Mesenchymal stem cell (in vitro differentiated cells and primary cell): ENCODE results near the gene ACYP2. TPM values are rescaled to one million over a fixed set of nuclear protein-coding genes. Genes with fewer than 3 reads are reported as not detected.
A peak's percentile ranks its signal among the peaks of the same experiment; 100 is the strongest.
"Not testable (repeated sequence)": the region's sequence is repeated elsewhere in the genome, so short reads cannot be mapped to it uniquely, and the experiment has no call there.

ENCODE experiments used
- DNase-seq: peaks from one replicate; pipeline ENCODE4 v3.0.0-alpha.2; 2013
- H2AFZ ChIP-seq: one replicate; pipeline ENCODE4 v1.6.1; 2013; ENCODE audit warnings: low read depth, mild to moderate bottlenecking, control low read depth, inconsistent platforms, low read length, moderate library complexity
- H2AK5ac ChIP-seq: 2 replicates; pipeline ENCODE4 v1.6.1; 2013; ENCODE audit warnings: low read length, moderate library complexity, mild to moderate bottlenecking, inconsistent platforms; ENCODE audit not compliant: severe bottlenecking
- H2BK120ac ChIP-seq: one replicate; pipeline ENCODE4 v1.6.1; 2013; ENCODE audit warnings: low read depth, mild to moderate bottlenecking, inconsistent platforms, low read length, moderate library complexity
- H2BK12ac ChIP-seq, 2 experiments: one replicate each; pipeline ENCODE4 v1.6.1; 2013; ENCODE audit warnings: inconsistent platforms in 2 of 2, low read length in 2 of 2, mild to moderate bottlenecking in 2 of 2, moderate library complexity in 2 of 2, control low read depth in 1 of 2
- H2BK15ac ChIP-seq: one replicate; pipeline ENCODE4 v1.6.1; 2013; ENCODE audit warnings: mild to moderate bottlenecking, low read depth, inconsistent platforms; ENCODE audit not compliant: poor library complexity, severe bottlenecking
- H2BK5ac ChIP-seq: 2 replicates; pipeline ENCODE4 v1.6.1; 2013; ENCODE audit warnings: low read depth, mild to moderate bottlenecking, low read length, control low read depth, inconsistent platforms; ENCODE audit not compliant: poor library complexity, severe bottlenecking
- H3K14ac ChIP-seq, 2 experiments: one replicate each; pipeline ENCODE4 v1.6.1; 2013; ENCODE audit warnings: inconsistent platforms in 2 of 2, low read length in 2 of 2, control low read depth in 1 of 2, mild to moderate bottlenecking in 1 of 2, moderate library complexity in 1 of 2
- H3K18ac ChIP-seq, 2 experiments: one replicate each; pipeline ENCODE4 v1.6.1; 2013; ENCODE audit warnings: inconsistent platforms in 2 of 2, low read length in 2 of 2, control low read depth in 1 of 2, low read depth in 1 of 2, mild to moderate bottlenecking in 1 of 2
- H3K23ac ChIP-seq, 2 experiments: one replicate each; pipeline ENCODE4 v1.6.1; 2013; ENCODE audit warnings: inconsistent platforms in 2 of 2, low read length in 2 of 2, mild to moderate bottlenecking in 2 of 2, moderate library complexity in 2 of 2, control low read depth in 1 of 2
- H3K27ac ChIP-seq: 2 replicates; pipeline ENCODE4 v1.5.1; 2013; ENCODE audit warnings: mild to moderate bottlenecking, moderate library complexity, low read length, control low read depth, inconsistent platforms; ENCODE audit not compliant: poor library complexity, severe bottlenecking
- H3K27me3 ChIP-seq, 2 experiments: 2 replicates each; pipeline versions ENCODE4 v1.6.1 to v1.7.0; 2013; ENCODE audit warnings: low read length in 2 of 2, mild to moderate bottlenecking in 2 of 2, moderate library complexity in 2 of 2, control low read depth in 1 of 2, inconsistent platforms in 1 of 2; ENCODE audit not compliant: control insufficient read depth in 1 of 2, insufficient read depth in 1 of 2
- H3K36me3 ChIP-seq, 2 experiments: 2 replicates each; pipeline versions ENCODE4 v1.6.1 to v1.7.0; 2013; ENCODE audit warnings: low read length in 2 of 2, control low read depth in 1 of 2, inconsistent platforms in 1 of 2, low read depth in 1 of 2, mild to moderate bottlenecking in 1 of 2; ENCODE audit not compliant: insufficient read depth in 2 of 2, control insufficient read depth in 1 of 2
- H3K4ac ChIP-seq, 2 experiments: one replicate each; pipeline ENCODE4 v1.6.1; 2013; ENCODE audit warnings: inconsistent platforms in 2 of 2, low read length in 2 of 2, mild to moderate bottlenecking in 2 of 2, moderate library complexity in 2 of 2, control low read depth in 1 of 2, low read depth in 1 of 2
- H3K4me1 ChIP-seq: 2 replicates; pipeline ENCODE4 v1.6.1; 2013; ENCODE audit warnings: low read depth, low read length, control low read depth; ENCODE audit not compliant: control insufficient read depth, insufficient read depth
- H3K4me2 ChIP-seq: 2 replicates; pipeline ENCODE4 v1.6.1; 2013; ENCODE audit warnings: low read length, mild to moderate bottlenecking, inconsistent platforms; ENCODE audit not compliant: poor library complexity, severe bottlenecking
- H3K4me3 ChIP-seq, 2 experiments: 2 replicates each; pipeline versions ENCODE4 v1.5.1 to v1.7.0; 2013; ENCODE audit warnings: low read length in 2 of 2, mild to moderate bottlenecking in 2 of 2, control low read depth in 1 of 2, low read depth in 1 of 2; ENCODE audit not compliant: insufficient read depth in 1 of 2
- H3K79me1 ChIP-seq: replicated peaks from 2 replicates; pipeline ENCODE4 v1.6.1; 2013; ENCODE audit warnings: mild to moderate bottlenecking, control low read depth, low read length, inconsistent platforms; ENCODE audit not compliant: poor library complexity, severe bottlenecking
- H3K9ac ChIP-seq: 2 replicates; pipeline ENCODE4 v1.7.0; 2013; ENCODE audit warnings: mild to moderate bottlenecking, low read length, moderate library complexity
- H3K9me3 ChIP-seq: 2 replicates; pipeline ENCODE4 v1.7.0; 2013; ENCODE audit warnings: mild to moderate bottlenecking, low read length; ENCODE audit not compliant: control insufficient read depth
- H4K8ac ChIP-seq: one replicate; pipeline ENCODE4 v1.6.1; 2013; ENCODE audit warnings: inconsistent platforms, mild to moderate bottlenecking, low read length, moderate library complexity
- H4K91ac ChIP-seq: one replicate; pipeline ENCODE4 v1.6.1; 2013; ENCODE audit warnings: mild to moderate bottlenecking, low read length, inconsistent platforms
- WGBS: methylation state at CpG from one replicate; pipeline ENCODE4 v1.1.7; 2013; ENCODE audit warnings: mixed read lengths; 5-methylcytosine and 5-hydroxymethylcytosine counted together
- polyA plus RNA-seq, 2 experiments: library from polyadenylated mRNA; stranded (reverse); fragments of 200-250 nt; gene quantifications; one replicate each; pipeline ENCODE4 v1.2.3, GENCODE V29; 2013

Gene ACYP2
- 10.3 TPM for polyA plus RNA-seq (2013, experiment 1 of 2)
- 12.4 TPM for polyA plus RNA-seq (2013, experiment 2 of 2)

DNA sequence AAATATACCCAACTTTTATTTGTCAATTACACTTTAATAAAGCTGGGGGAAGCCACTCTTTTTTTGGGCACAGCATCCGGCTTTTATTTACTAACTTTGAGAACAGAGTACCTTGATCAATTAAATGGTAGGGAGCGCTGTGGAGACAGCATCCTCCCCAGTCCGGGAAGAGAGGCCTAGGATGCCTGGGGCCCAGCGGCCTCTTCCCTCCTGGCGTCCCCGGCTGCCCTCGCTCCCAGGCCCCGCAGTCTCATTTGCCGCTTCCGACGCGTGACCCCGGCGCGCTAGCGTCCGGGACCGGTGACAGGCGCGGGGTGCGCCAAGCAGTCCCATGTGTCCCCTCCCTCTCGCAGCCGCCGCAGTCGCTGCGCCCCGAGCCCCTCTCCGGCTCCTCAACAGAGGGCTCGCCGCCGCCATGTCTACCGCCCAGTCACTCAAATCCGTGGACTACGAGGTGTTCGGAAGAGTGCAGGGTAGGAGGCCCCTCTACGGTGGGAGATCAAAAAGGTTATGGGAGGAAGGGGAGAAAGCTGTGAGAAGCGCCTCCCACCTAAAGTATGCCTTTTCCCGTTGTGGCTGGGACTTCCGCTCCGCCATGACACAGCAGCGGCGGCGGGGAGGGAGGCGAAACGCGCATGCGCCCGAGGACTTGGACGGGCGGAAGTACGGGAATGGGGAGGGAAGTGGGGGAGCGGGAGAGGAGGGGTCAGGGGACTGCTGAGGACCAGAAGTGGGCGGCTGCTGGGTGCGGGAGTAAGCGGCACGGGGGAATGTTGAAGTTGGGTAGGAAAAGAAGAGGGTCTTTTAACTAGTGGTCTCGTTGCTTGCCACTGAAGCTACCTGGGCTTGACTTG is at the start of gene ACYP2:
TSS of gene ACYP2 (plus strand) at position 332 of the 854 bp plus-strand sequence.
- Histone ChIP-seq H3K14ac (peak within 1 kb of the TSS; percentile 46 to 77), H4K8ac (peak within 1 kb of the TSS; percentile 100), H3K4me1 (peaks cover 1% of the 10 kb centered on the region), H2BK5ac (peak within 1 kb of the TSS; percentile 97), H2BK15ac (peak within 1 kb of the TSS; percentile 98), H2BK12ac (no peak within 1 kb of the TSS), H3K9ac (peak within 1 kb of the TSS; percentile 99), H3K9me3 (no peaks in the 10 kb centered on the region), H3K27ac (peak within 1 kb of the TSS; percentile 99), H2BK120ac (peak within 1 kb of the TSS; percentile 98), H3K23ac (peak within 1 kb of the TSS in 1 of 2 experiments; percentile 92), H3K18ac (peak within 1 kb of the TSS; percentile 87 to 100), H3K4ac (peak within 1 kb of the TSS; percentile 64 to 99), H2AFZ (peak within 1 kb of the TSS; percentile 33), H3K4me3 (peak within 1 kb of the TSS; percentile 87), H4K91ac (peak within 1 kb of the TSS; percentile 98), H2AK5ac (peak within 1 kb of the TSS; percentile 66), H3K36me3 (no peaks in the 10 kb centered on the region), H3K79me1 (peaks cover 3% of the 10 kb centered on the region), H3K4me2 (peak within 1 kb of the TSS; percentile 63), H3K27me3 (no peaks in the 10 kb centered on the region)
- DNase-seq: peak; percentile 96
- under 1% methylated on average over 55 of the region's 57 CpGs for WGBS

- H3K79me1 ChIP-seq: no peaks in the 10 kb centered on the region
- H3K27me3 ChIP-seq: no peaks in the 10 kb centered on the region
- H4K91ac ChIP-seq: peak overlapping the region; percentile 34
- WGBS: 94% methylated on average over 6 of the region's 6 CpGs
- H2BK120ac ChIP-seq: no peak overlapping the region
- H4K8ac ChIP-seq: no peak overlapping the region
- no peak for DNase-seq
- H3K4me1 ChIP-seq: peaks cover 1% of the 10 kb centered on the region
- no peak overlapping the region for H3K9ac ChIP-seq
- H3K36me3 ChIP-seq: no peaks in the 10 kb centered on the region
- H3K27ac ChIP-seq: no peak overlapping the region
- peak overlapping the region in 1 of 2 experiments; percentile 74 for H3K18ac ChIP-seq
- H3K4me3 ChIP-seq: no peak overlapping the region
- no peak overlapping the region for H2AFZ ChIP-seq
- H2BK5ac ChIP-seq: no peak overlapping the region
- no peak overlapping the region for H2BK12ac ChIP-seq
- H3K4ac ChIP-seq: no peak overlapping the region
- no peak overlapping the region for H2BK15ac ChIP-seq
- H3K4me2 ChIP-seq: no peak overlapping the region
- H3K14ac ChIP-seq: peak overlapping the region in 1 of 2 experiments; percentile 75
- H3K9me3 ChIP-seq: no peaks in the 10 kb centered on the region
- H2AK5ac ChIP-seq: no peak overlapping the region
- no peak overlapping the region for H3K23ac ChIP-seq
Observed at GRCh38 chr2:54065891-54066290, 49.5 kb upstream of the ACYP2 start.

GRCh38 chr2:54067851-54068375 is 47.5 kb upstream of the ACYP2 start:
- Histone ChIP-seq H4K8ac (no peak overlapping the region), H2BK15ac (no peak overlapping the region), H2AFZ (no peak overlapping the region), H2AK5ac (no peak overlapping the region), H2BK5ac (no peak overlapping the region), H3K18ac (no peak overlapping the region), H3K9me3 (no peaks in the 10 kb centered on the region), H3K4ac (no peak overlapping the region), H2BK12ac (no peak overlapping the region), H4K91ac (no peak overlapping the region), H3K14ac (no peak overlapping the region), H3K79me1 (no peaks in the 10 kb centered on the region), H2BK120ac (no peak overlapping the region), H3K27ac (no peak overlapping the region), H3K4me2 (no peak overlapping the region), H3K23ac (no peak overlapping the region), H3K36me3 (no peaks in the 10 kb centered on the region), H3K4me3 (no peak overlapping the region), H3K9ac (no peak overlapping the region), H3K27me3 (no peaks in the 10 kb centered on the region), H3K4me1 (peaks cover 1% of the 10 kb centered on the region)
- 85% methylated on average over 3 of the region's 5 CpGs for WGBS
- peak; percentile 26 for DNase-seq

GRCh38 chr2:54072483-54072882 is 42.9 kb upstream of the ACYP2 start:
- H2AFZ ChIP-seq, DNase-seq, H3K4ac ChIP-seq, H3K23ac ChIP-seq, H3K9me3 ChIP-seq, H3K18ac ChIP-seq, H2BK5ac ChIP-seq, H3K36me3 ChIP-seq, H2AK5ac ChIP-seq, H4K8ac ChIP-seq, H3K14ac ChIP-seq, H3K4me1 ChIP-seq, H3K4me3 ChIP-seq, H2BK120ac ChIP-seq, H2BK15ac ChIP-seq, H3K79me1 ChIP-seq, H2BK12ac ChIP-seq, H3K4me2 ChIP-seq, H4K91ac ChIP-seq, H3K27ac ChIP-seq, H3K9ac ChIP-seq, H3K27me3 ChIP-seq: not testable (repeated sequence)
- WGBS: 92% methylated on average over 1 of the region's 2 CpGs
